ENCODE data around the gene NETO2.
"Not testable (repeated sequence)": the region's sequence is repeated elsewhere in the genome, so short reads cannot be mapped to it uniquely, and the experiment has no call there.

The NETO2 gene

DNA sequence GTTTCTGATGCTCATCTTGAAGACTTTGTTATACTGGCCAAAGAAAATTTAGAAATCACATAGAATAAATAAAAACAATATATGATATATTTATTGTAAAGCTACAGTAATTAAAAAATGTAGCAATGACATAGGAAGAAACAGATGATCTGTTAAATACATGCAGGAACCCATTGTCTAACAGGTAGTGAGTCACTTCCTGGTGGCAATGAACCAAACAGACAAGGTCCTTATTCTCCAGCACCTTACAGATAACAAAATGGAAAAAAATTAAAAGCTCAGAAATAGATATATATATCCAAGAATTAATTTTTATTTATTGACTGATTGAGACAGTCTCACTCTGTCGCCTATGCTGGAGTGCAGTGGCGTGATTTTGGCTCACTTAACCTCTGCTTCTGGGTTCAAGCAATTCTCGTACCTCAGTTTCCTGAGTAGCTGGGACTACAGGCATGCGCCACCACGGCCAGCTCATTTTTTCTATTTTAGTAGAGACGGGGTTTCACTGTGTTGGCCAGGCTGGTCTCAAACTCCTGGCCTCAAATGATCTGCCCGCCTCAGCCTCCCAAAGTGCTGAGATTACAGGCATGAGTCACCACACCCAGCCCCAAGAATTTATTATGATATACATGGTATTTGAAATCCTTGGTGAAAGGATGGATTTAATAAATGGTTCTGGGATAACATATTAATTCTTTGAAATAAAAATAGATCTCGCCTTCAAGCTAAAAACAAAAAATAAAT lies 7.5 kb downstream of the NETO2 start:
- no peak for DNase-seq (ENCODE audit: low spot score)

DNA sequence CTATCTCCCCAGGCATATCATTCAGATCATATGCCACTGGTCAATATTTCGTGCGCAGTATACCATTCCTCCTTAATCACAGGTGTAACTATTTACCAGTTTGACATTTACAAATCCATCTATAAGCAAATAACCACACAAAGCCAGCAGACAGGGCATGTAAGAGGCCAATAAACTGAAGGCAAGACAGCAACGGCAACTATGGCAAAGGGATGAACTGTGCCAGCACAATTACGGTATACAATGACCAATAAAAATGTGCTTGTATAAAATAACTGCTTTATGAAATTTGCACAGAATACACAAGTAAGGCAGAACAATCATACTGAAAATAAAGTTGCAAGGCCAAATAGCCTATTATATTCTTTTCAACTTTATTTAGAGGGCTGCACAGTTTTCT lies 9.2 kb downstream of the NETO2 start:
- no peak for DNase-seq (ENCODE audit: low spot score)

DNA sequence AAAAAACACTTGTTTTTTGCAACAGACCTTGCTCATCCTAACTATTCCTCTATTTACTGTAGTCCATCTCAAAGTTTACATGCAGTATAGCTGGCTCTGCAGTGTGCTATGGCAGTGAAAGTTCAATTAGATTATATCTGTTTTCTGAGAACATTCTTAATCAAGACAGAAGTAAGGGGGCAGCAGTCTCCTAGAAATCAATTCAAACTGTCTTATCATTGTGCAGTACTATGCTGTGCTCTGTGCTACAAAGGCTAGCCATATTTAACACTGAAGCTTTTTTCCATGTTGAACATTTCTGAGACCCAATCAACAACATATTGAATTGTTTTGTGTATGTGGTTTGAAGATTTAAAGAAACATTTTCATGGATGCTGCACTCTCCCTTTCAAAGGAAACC lies 11.4 kb downstream of the NETO2 start:
- DNase-seq (ENCODE audit: low spot score), result peak; percentile 25

DNA sequence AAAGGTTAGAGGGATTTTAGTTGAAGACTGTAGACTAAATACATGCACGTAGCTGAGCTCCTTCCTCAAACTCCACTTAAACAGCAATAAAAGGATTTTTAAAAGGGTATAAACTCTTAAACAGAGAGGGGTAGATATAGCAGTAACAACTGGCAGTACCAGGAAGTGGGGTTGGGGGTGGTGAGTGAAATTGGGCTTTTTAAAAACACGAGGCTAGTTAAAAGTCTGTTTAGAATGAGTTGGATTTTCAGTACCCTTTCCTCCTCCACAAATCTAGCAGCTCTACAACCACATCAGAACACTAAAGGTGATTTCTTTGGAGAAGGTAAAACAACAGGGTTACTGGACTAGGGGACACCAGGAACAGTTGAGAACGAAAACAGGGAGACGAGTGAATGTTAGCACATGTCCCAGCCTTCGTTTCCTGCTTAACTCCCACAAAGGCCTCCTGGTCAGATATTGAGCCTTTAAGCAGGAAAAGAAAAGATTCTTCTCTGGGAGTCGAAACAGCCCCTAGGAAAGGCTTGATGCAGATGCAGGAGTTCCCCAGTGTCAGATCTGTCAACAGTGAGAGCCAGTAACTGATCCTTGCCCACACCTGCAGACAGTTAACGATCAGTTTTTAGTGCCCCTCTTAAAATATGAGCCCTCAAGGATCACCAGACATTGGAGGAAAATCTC lies 13.8 kb downstream of the NETO2 start:
- no peak for DNase-seq (ENCODE audit: low spot score)

DNA sequence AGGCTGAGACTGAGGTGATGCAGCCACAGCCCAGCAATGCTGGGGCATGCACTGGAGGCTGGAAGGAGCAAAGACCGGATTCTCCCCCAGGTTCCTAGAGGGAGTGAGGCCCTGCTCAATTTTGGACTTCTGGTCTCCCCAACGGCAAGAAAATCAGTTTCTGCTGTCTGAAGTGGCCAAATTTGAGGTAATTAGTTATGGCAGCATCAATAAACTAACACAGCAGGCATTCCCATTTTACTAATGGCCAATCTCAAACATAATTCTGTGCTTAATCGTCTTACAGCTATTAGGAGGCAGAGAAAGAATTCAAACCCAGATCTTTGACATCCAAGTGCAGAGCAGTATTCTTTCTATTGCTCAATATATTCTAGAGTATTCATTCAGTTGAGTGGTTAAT lies 16.2 kb downstream of the NETO2 start:
- no peak for DNase-seq (ENCODE audit: low spot score)

DNA sequence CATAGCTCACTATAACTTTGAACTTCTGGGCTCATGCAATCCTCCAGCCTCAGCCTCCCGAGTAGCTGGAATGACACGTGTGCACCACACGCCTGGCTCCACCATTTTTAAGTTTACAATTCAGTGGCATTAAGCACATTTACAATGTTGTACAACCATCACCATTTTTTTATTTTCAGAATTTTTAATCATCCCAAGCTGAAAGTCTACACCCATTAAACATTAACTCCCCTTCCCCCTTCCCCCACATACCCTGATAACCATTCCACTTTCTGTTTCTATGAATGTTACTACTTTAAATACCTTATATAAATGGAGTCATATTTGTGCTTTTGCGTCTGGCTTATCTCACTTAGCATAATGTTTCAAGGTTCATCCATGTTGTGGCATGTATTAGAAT lies 18.0 kb downstream of the NETO2 start:
- no peak for DNase-seq (ENCODE audit: low spot score)

DNA sequence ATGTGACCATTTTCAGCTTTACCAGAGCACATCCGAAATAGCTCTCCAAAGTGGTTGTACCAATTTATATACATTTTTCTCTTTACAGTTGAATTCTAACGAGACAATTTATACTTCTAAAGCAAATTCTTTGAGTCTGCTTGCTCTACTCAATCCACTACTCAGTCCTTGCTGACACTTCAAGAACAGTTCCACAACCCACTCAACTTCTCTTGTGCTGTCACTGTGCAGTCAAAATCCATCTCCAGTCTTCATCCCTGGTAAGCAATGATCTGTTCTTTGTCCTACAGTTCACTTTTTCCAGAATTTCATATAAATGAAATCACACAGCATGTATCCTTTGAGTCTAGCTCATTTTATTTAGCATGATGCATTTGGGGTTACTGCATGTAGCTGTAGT lies 30.6 kb downstream of the NETO2 start:
- DNase-seq (ENCODE audit: low spot score), result no peak

DNA sequence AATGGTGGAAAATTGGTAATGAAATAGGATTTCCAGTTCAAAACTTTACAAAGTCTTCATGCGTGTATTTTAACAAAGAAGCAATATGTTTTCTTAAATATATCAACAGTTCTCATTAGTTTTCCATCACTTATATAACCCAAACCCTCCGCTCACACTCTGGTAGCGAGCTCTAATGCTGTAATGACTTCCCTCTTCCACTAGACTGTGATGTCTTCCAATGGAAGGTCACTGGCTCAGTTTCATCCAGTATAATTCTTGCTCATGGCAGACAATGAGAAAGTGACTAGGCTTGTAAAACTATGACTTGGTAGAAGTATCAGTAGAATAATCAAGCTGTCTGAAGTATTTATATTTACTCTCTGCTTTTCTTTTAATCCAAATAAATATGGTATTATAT lies 32.8 kb downstream of the NETO2 start:
- no peak for DNase-seq (ENCODE audit: low spot score)

DNA sequence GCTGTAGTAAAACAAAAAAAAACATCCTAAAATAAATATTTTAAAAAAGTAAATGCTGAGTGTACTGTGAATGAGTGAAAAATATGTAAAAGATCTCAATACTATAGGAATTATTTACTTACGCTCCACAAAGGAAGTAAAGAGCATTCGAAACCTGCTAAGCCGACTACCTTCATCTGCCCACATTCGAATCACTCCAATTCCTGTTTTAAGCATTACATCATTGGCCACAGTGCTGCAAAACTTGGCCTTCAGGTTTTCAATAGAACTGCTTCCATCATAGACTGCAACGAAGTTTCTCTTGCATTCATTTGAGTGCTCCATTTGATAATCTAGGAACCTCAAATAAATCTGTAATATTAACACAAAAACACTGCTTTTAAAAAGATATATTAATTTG lies 34.4 kb downstream of the NETO2 start:
- DNase-seq (ENCODE audit: low spot score), result no peak

DNA sequence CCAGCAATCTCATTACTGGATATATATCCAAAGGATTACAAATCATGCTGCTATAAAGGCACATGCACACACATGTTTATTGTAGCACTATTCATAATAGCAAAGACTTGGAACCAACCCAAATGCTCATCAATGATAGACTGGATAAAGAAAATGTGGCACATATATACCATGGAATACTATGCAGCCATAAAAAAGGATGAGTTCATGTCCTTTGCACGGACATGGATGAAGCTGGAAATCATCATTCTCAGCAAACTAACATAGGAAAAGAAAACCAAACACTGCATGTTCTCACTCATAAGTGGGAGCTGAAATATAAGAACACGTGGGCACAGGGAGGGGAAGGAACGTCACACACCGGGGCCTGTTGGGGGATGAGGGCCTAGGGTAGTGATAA lies 40.8 kb downstream of the NETO2 start:
- DNase-seq (ENCODE audit: low spot score), result not testable (repeated sequence)

DNA sequence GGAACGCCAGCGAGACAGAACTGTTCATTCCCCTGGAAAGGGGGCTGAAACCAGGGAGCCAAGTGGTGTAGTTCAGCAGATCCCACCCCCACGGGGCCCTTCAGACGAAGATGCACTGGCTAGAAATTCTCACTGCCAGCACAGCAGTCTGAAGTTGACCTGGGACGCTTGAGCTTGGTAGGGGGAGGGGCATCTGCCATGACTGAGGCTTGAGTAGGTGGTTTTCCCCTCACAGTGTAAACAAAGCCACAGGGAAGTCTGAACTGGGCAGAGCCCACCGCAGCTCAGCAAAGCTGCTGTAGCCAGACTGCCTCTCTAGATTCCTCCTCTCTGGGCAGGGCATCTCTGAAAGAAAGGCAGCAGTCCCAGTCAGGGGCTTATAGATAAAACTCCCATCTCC lies 46.6 kb downstream of the NETO2 start:
- DNase-seq (ENCODE audit: low spot score), result not testable (repeated sequence)

DNA sequence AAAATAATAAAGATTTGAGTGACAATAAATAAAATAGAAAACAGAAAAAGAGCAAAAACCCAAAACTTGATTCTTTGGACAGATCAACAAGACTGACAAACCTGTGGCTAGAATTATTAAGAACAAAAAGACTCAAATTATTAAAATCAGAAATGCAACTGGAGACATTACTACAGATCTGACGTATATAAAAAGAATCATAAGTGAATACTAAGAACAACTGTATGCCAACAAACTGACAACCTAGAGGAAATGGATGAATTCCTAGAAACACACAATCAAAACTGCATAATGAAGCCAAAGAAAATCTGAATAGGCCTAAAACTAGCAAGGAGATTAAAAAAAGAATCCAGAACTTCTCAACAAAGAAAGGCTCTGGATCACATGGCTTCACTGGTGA lies 47.4 kb downstream of the NETO2 start:
- DNase-seq (ENCODE audit: low spot score), result no peak

DNA sequence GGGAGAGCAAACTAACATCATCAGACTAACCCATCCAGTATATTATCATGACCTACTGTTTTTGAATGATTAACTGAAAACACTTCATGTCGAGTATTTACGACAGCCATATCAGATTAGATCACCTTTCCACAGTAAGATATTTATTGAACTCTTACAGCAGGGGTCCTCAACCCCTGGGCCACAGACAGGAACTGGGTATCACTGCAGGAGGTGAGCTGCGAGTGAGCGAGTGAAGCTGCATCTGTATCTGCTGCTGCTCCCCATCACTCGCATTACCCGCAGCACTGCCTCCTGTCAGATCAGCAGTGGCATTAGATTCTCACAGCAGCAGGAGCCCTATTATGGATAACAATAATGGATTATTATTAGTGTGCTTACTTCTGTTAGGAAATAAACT lies 59.5 kb downstream of the NETO2 start:
- no peak for DNase-seq (ENCODE audit: low spot score)

DNA sequence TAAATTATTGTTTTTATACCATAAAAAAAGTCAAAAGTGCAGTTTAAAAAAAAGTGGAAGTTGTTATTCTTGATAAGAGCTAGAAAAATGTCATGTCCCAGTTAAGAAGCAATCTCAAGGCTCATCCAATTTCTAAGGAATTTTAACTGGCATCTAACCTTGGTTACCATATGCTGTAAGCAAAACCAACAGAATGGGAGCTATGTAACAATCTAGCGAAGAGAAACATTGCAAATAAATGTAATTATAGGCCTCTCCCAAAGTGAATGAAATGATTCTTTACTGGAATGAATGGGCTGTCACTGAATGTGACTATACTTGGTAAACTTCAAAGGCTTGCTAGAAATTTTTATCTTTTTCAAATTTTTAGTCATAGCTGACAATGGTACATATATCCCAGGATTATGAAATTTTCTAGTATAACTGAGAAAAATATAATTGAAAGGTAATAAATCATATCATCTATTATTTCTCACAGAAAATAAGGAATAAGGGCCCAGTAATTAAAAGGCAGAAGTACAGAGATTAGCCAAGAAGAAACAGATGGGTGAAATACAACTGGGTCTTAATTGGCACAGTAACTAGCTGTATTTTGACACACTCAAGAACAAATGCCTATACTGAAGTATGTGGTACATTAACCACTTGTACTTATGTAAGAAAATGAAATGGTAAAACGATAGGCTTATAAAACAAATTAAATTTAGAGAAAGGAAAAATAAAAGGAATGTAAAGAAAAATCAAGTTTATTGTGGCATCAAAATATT lies 61.5 kb downstream of the NETO2 start:
- DNase-seq (ENCODE audit: low spot score), result no peak

DNA sequence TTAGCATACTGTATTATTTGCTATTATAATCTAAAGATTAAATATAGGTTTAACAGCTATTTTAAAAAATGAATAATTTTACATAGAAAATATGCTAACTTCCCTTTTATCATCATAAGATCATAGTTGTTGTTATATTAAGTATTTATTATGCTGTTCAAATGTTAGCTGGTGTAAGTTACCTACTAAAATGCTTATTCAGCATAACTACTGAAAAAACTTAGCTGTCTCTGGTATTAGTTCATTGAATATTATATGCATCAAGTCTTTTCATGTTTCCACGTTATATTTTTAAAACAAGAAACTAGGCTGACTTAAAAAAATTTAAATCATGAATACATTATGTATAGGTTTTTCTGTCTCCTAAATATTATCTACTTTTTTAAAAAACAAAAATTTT lies 62.6 kb downstream of the NETO2 start:
- DNase-seq (ENCODE audit: low spot score), result no peak

DNA sequence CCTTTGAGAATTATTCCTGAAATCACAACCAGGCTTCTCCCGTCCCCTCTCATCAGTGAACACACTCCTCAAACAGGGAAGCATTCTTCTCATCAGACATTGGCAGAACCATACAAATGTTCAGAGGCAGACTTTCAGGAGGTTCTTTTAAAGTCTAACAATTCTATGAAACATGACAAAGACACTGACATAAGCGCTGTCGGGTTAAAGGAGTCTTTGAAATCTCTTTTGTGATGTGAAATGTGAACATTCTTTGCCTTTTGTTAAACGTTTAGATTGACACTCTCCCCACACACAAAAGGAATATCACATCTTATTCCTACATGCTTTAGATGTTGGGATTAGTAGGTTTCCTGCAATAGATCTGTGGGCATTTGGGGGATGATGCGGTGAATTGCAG lies 63.9 kb downstream of the NETO2 start:
- DNase-seq (ENCODE audit: low spot score), result no peak

DNA sequence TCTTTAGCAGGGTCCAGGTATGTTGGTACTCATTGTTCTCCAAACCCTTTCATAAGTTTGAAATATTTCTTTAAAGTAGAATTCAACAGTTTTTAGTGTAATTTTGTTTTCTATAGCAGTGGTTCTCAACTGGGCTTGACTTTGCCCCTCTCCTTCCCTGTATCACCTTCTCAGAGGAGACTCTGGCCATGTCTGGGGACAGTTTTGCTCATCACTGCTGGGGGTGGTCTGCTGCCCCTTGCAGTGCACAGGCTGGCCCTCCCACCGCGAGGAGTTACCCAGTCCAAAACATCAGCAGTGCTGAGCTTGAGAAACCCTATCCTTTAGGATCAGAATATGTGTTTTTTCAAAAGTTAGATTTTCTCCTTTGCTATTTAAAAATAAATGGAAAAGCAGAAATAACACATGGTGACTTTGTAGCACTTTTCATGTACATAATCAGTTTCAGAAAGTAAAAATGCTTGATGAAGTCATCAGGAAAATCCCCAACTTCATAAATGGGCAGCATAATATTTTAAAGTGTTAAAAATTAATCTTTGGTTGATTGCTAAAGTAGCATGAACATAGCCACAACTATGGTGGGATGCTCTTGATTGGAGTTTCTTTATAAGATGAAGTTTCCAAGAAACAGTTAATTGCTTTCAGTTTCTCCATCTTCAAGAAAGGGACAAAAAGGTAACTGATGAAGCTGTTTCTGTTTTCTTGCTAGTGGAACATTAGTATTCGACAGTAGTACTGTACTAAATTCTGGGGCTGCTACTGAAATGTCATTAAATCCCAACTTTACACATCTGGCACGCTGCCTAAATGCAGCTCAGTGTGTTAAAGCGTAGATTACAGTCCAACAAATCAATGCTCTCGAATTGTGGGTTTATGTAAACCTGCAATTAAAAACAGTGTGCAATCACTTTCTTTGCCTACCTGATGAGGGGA lies 70.3 kb downstream of the NETO2 start:
- DNase-seq (ENCODE audit: low spot score), result no peak

DNA sequence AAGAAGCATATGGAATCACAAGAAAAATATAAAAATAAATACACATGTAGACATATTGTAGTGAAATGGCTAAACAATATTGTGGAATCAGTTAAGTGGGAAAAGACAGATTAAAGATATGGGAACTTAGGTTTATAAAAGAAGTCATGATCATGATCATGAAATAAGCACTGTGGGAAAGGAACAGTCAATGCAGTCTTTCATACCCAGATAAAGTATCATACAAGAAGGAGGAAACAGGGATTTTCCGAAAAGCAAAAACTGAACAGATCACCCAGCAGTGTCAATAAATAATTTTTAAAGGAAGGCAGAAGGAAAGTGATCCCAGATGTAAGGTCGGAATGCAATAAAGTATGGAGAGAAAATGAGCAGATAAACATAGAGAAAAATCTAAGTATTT lies 71.6 kb downstream of the NETO2 start:
- no peak for DNase-seq (ENCODE audit: low spot score)

DNA sequence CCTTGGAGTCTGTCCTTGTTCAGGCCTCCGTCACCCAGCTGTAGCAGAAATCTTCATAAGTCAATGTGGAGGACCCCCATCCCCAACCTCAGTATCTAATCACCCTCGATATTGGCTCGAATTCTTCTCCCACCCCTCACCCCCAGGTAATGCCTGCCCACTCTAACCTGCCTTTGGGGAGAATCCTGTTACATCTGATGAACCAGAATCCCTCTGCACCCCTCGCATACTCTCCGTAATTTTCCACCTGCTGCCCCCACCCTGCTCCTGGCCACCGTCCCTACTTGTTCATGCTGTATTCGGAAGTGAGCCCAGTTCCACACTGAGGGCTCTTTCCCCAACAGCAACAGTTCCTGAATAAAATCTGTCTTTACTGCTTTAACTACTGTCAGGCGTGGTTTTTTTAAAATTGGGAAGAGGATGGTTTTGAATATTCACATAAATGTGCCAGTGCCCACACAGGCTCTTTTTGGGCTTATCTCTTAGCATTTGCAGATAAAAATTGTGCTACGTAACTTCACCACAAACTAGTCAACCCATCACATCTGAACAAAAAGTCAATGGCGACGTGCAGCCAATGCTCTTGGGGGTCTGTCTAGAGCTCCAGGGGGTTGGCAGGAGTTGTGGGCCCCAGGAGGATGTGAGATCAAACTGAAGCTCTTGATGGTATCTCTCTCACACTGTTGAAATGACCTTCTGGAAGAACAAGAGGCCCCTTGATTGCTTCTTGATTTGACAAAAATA lies 73.7 kb downstream of the NETO2 start:
- no peak for DNase-seq (ENCODE audit: low spot score)

DNA sequence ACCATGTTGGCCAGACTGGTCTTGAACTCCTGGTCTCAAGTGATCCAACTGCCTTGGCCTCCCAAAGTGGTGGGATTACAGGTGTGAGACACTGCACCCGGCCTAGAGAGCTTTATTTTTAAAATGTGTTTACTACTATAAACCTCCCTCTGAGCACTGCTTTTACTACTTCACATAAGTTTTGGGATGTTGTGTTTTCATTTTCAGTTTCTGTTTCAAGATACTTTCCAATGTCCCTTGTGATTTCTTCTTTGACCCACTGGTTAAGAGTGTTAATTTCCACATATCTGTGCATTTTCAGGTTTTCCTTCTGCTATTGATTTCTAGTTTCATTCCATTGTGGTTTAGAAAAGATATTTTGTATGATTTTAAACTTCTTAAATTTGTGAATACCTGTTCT lies 74.4 kb downstream of the NETO2 start:
- DNase-seq (ENCODE audit: low spot score), result no peak

DNA sequence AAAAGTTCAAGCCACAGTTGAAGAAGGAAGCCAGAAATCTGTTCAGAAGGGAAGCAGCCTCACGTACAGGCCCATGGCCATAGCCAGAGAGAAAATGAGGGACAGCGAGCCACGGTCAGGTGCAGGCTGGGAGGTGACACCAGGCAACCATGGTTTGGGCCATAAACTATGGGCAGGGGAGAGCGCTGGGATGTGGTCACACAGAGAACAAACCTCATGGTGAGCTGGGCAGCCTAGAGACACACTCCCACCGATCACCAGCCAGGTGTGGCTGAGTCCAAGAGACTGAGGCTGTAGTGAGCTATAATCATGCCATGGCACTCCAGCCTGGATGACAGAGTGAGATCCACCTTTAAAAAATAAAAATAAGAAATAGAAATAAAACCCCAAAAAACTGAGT lies 76.5 kb downstream of the NETO2 start:
- DNase-seq (ENCODE audit: low spot score), result no peak
